GM12878 (cell line): ENCODE measurements around the gene PAPSS2. TPM values are rescaled to one million over a fixed set of nuclear protein-coding genes. Genes with fewer than 3 reads are reported as not detected.

Source experiments
- ATAC-seq: fragments of 200-7000 bp; cut with Tn5 transposase; 3 replicates; pipeline ENCODE4 v1.9.1; 2020; ENCODE audit warnings: mild to moderate bottlenecking, moderate library complexity
- BruUV-seq: library from RNA; stranded (reverse); fragments of 400-500 nt; replicated peaks from 2 replicates; lab custom pipeline; 2021; lab: Mats Ljungman, UMichigan
- CTCF ChIA-PET: fragments of 300-600 bp; sonication (Branson Sonifier 250); formaldehyde crosslinking; extraction: SDS; loops from one replicate; lab custom pipeline; 2021; ENCODE audit warnings: inconsistent platforms; lab: Yijun Ruan, JAX
- POLR2A ChIA-PET: fragments of 350-600 bp; formaldehyde crosslinking; extraction: SDS; loops from one replicate; lab custom pipeline; 2021; ENCODE audit warnings: inconsistent platforms; lab: Charles Lee
- RAD21 ChIA-PET: fragments of 300-600 bp; sonication (Branson Sonifier 250); formaldehyde crosslinking; loops from one replicate; lab custom pipeline; 2023; ENCODE audit warnings: antibody characterized with exemption; ENCODE audit not compliant: unreplicated experiment; lab: Charles Lee
- SMC1A ChIA-PET: fragments of 300-600 bp; sonication (Branson Sonifier 250); formaldehyde crosslinking; loops from one replicate; lab custom pipeline; 2023; ENCODE audit not compliant: unreplicated experiment, uncharacterized antibody; lab: Charles Lee
- DNase-seq: peaks from one replicate; pipeline ENCODE4 v3.0.0-alpha.2; 2011; ENCODE audit warnings: low read depth, low spot score
- FAIRE-seq: peaks from 3 replicates; lab custom pipeline; 2011; peaks lifted over from hg19 to GRCh38; lab: Jason Lieb, UNC
- H2AFZ ChIP-seq: 2 replicates; pipeline ENCODE4 v1.6.0; 2011; ENCODE audit warnings: low read depth, low read length, control low read depth; ENCODE audit not compliant: control insufficient read depth
- H3K27ac ChIP-seq: 2 replicates; pipeline ENCODE4 v1.5.1; 2011; ENCODE audit warnings: control low read depth; ENCODE audit not compliant: control insufficient read depth, insufficient read depth
- H3K27me3 ChIP-seq, 2 experiments: replicated peaks in 1 of 2; 2 replicates each; pipeline versions ENCODE4 v1.6.0 to v1.6.1; 2011; ENCODE audit warnings: low read length in 1 of 2; ENCODE audit not compliant: control insufficient read depth in 2 of 2, insufficient read depth in 2 of 2
- H3K36me3 ChIP-seq, 2 experiments: 2 replicates each; pipeline ENCODE4 v1.5.1; 2011; ENCODE audit warnings: low read length in 1 of 2; ENCODE audit not compliant: control insufficient read depth in 2 of 2, insufficient read depth in 2 of 2
- H3K4me1 ChIP-seq: 2 replicates; pipeline ENCODE4 v1.6.1; 2011; ENCODE audit warnings: mild to moderate bottlenecking, low read length, moderate library complexity, mixed read lengths; ENCODE audit not compliant: control insufficient read depth, insufficient read depth
- H3K4me2 ChIP-seq: 2 replicates; pipeline ENCODE4 v1.6.0; 2011; ENCODE audit warnings: control low read depth; ENCODE audit not compliant: control insufficient read depth, insufficient read depth
- H3K4me3 ChIP-seq: fragments of 200-600 bp; sonication (generic); 2 replicates; pipeline ENCODE4 v1.5.1; 2016
- H3K79me2 ChIP-seq: 2 replicates; pipeline ENCODE4 v1.6.0; 2011; ENCODE audit warnings: low read length; ENCODE audit not compliant: control insufficient read depth, insufficient read depth
- H3K9ac ChIP-seq: 2 replicates; pipeline ENCODE4 v1.8.0; 2011; ENCODE audit warnings: low read length, control low read depth, mixed read lengths; ENCODE audit not compliant: control insufficient read depth, insufficient read depth
- H3K9me3 ChIP-seq: replicated peaks from 3 replicates; pipeline ENCODE4 v1.5.1; 2011; ENCODE audit warnings: mild to moderate bottlenecking, low read length; ENCODE audit not compliant: control insufficient read depth, insufficient read depth
- H4K20me1 ChIP-seq: 2 replicates; pipeline ENCODE4 v1.6.0; 2011; ENCODE audit not compliant: control insufficient read depth, insufficient read depth
- HCFC1 ChIP-seq: fragments of 150-350 bp; IDR thresholded peaks from 2 replicates; pipeline ENCODE4 v1.6.1; 2014; ENCODE audit warnings: low read length
- NFYB ChIP-seq: IDR thresholded peaks from 2 replicates; pipeline ENCODE4 v1.6.1; 2011; ENCODE audit warnings: low read depth, mild to moderate bottlenecking, low read length, improper control_type of control experiment, moderate library complexity; ENCODE audit not compliant: insufficient read depth
- RB1 ChIP-seq: fragments of 450-650 bp; formaldehyde crosslinking; IDR thresholded peaks from 2 replicates; pipeline ENCODE4 v1.6.1; 2017; ENCODE audit warnings: mild to moderate bottlenecking, borderline replicate concordance
- RBBP5 ChIP-seq: fragments of 200-600 bp; sonication (generic); conservative IDR thresholded peaks from 2 replicates; pipeline ENCODE4 v1.6.1; 2016
- RELB ChIP-seq: fragments of 450-650 bp; IDR thresholded peaks from 2 replicates; pipeline ENCODE4 v1.6.1; 2017; ENCODE audit warnings: low read depth, mild to moderate bottlenecking, moderate library complexity
- TAF1 ChIP-seq: IDR thresholded peaks from 2 replicates; pipeline ENCODE4 v1.6.1; 2011; ENCODE audit warnings: mild to moderate bottlenecking, low read depth, low read length, borderline replicate concordance
- TCF12 ChIP-seq: IDR thresholded peaks from 2 replicates; pipeline ENCODE4 v1.6.1; 2011; ENCODE audit warnings: low read depth, mild to moderate bottlenecking, low read length
- USF1 ChIP-seq: IDR thresholded peaks from 2 replicates; pipeline ENCODE4 v1.6.1; 2011; ENCODE audit warnings: borderline replicate concordance, low read depth, mild to moderate bottlenecking, moderate library complexity, mixed read lengths, low read length; ENCODE audit not compliant: insufficient read depth; ENCODE audit errors: extremely low read length
- YBX1 ChIP-seq: fragments of 450-650 bp; IDR thresholded peaks from 2 replicates; pipeline ENCODE4 v1.6.1; 2016; ENCODE audit warnings: antibody characterized with exemption
- YY1 ChIP-seq: IDR thresholded peaks from 2 replicates; pipeline ENCODE4 v1.6.1; 2011; ENCODE audit warnings: low read depth, mild to moderate bottlenecking, low read length
- ZNF622 ChIP-seq: fragments of 450-650 bp; IDR thresholded peaks from 2 replicates; pipeline ENCODE4 v1.6.1; 2017; ENCODE audit warnings: mild to moderate bottlenecking, inconsistent platforms
- ZSCAN29 ChIP-seq: fragments of 450-650 bp; IDR thresholded peaks from 2 replicates; pipeline ENCODE4 v1.6.1; 2017; ENCODE audit warnings: mild to moderate bottlenecking, moderate library complexity
- WGBS: methylation state at CpG from one replicate; pipeline ENCODE4 v1.1.6; 2016; ENCODE audit warnings: low lambda C conversion rate; ENCODE audit not compliant: insufficient replicate concordance, insufficient coverage; ENCODE audit errors: missing lambda C conversion rate; 5-methylcytosine and 5-hydroxymethylcytosine counted together
- in situ Hi-C: fragments of 300-500 bp; cut with MboI; formaldehyde crosslinking; loops from 9 replicates; pipeline ENCODE4 v1.14.3; 2018; ENCODE audit warnings: mixed read lengths
- intact Hi-C: fragments of 100-400 bp; cut with micrococcal nuclease; formaldehyde crosslinking; loops from one replicate; pipeline ENCODE4 v1.14.2; 2022; ENCODE audit not compliant: unreplicated experiment
- polyA plus RNA-seq, 11 experiments: library from polyadenylated mRNA; depleted of rRNA in 4 of 11; unstranded in 6 of 11; stranded (reverse) in 5 of 11; fragments of >200 nt; fragmentation: Nextera tagmentation in 4 of 11; fragmentation: Illumina TruSeq in 1 of 11; extraction: Ambion mirVana in 4 of 11; extraction: Trizol in 1 of 11; gene quantifications; 1 replicate in 1 of 11; 2 replicates in 10 of 11; pipeline versions ENCODE4 v1.2.1 to v1.2.3, GENCODE V29; 2011 to 2016; ENCODE audit warnings: inconsistent platforms in 2 of 11, missing spikeins in 2 of 11, low read depth in 1 of 11
- total RNA-seq, 4 experiments: library from RNA; depleted of rRNA in 3 of 4; stranded (reverse); fragments of >200 nt in 3 of 4; fragmentation: Illumina TruSeq in 1 of 4; extraction: Trizol in 1 of 4; gene quantifications; 2 replicates each; pipeline versions ENCODE4 v1.2.1 to v1.2.3, GENCODE V29; 2013 to 2021

Gene PAPSS2
- total and polyA plus RNA-seq, 10 of the 15 experiments (the other 5 are each of a cell fraction or from before 2014, with no cell fraction given), result 0.15 to 2.1 (median 0.37) TPM

GRCh38 chr10:87658858-87659555 is 671 bp upstream of the PAPSS2 start (continued):
- TF ChIP-seq RB1 (no peak), TAF1 (no peak), RELB (no peak), ZNF622 (no peak), YBX1 (no peak)

GRCh38 chr10:87660484-87661133 is 931 bp downstream of the PAPSS2 start:
- WGBS, result 30% methylated on average over 12 of the region's 12 CpGs
- Histone ChIP-seq H3K36me3 (no peaks in the 10 kb centered on the region), H3K9ac (peak overlapping the region; percentile 34; the same call in 1 of the 2 replicates), H3K79me2 (no peaks in the 10 kb centered on the region), H3K27ac (no peak overlapping the region), H3K4me1 (no peaks in the 10 kb centered on the region; the same call in 1 of the 2 replicates), H3K4me3 (peak overlapping the region; percentile 74), H3K27me3 (peaks cover 3 to 4% of the 10 kb centered on the region in 2 experiments), H4K20me1 (no peaks in the 10 kb centered on the region), H2AFZ (peak overlapping the region; percentile 76)
- ChIA-PET RAD21 (interaction anchor here (0.5 kb wide), 1 partner anchor 13 kb away, joined by 4 read pairs; no protein-coding TSS in a partner anchor), SMC1A (no interaction called here), CTCF (interaction anchor here (1.6 kb wide), 1 partner anchor 928 kb away, joined by 4 read pairs; no protein-coding TSS in a partner anchor)
- ATAC-seq (no peak), DNase-seq (no peak), FAIRE-seq (no peak)
- intact Hi-C loops (no loop called here), in situ Hi-C loops (no loop called here)
- BruUV-seq, result no TSS peak
- TF ChIP-seq HCFC1 (no peak), TCF12 (no peak), NFYB (no peak), YY1 (no peak), USF1 (no peak), RBBP5 (no peak), ZSCAN29 (no peak)
- TF ChIP-seq, all 136 proteins: peak for 0
- POLR2A ChIA-PET, result no interaction called here
- H3K4me2 ChIP-seq, result peak overlapping the region; percentile 96
- H3K9me3 ChIP-seq, result no peaks in the 10 kb centered on the region
